ENCODE results near the gene GCAT. TPM values are rescaled to one million over a fixed set of nuclear protein-coding genes. Genes with fewer than 3 reads are reported as not detected.
A peak's percentile ranks its signal among the peaks of the same experiment; 100 is the strongest.

Gene GCAT
- polyA plus RNA-seq, 3 donors from 2014 or later, result 0.64 to 0.71 TPM; not detected in 1

GRCh38 chr22:37771702-37772427 is 35.9 kb upstream of the GCAT start:
- peaks cover 0 to 2% (median 0%) of the 10 kb centered on the region in 3 donors for H3K27me3 Mint-ChIP-seq (ENCODE audit: low read depth in 3 of 3)
- peaks cover 0 to 10% of the 10 kb centered on the region in 2 donors for H3K4me1 Mint-ChIP-seq
- H3K9me3 Mint-ChIP-seq, result no peaks in the 10 kb centered on the region
- H3K4me3 Mint-ChIP-seq, result no peak overlapping the region
- peak; percentile 23 to 40 (median 38) for DNase-seq
- peak overlapping the region in 3 of 6 donors; percentile 27 to 59 (median 57) for H3K27ac Mint-ChIP-seq
- H3K36me3 Mint-ChIP-seq, result peaks cover 0 to 4% (median 4%) of the 10 kb centered on the region in 3 donors

DNA sequence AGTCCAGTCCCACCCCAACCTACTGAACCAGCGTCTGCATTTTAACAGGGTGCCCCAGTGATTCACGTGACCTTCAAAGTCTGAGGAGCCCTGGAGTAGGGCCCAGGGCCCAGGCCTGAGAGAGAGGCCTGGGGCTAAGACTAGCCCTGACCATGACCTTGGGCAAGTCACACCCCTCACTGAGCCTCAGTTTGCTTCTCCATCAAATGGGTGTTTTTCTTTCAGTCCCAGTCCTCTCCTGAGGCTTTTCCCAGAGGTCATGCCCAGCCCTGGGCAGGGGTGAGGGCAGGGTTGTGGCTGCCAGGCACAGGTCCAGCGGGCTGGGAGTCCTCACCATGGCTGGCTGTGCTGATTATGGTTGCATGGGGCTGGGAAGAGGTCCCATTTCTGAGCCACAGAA is 33.0 kb upstream of the GCAT start:
- DNase-seq, result no peak
- Mint-ChIP-seq H3K27me3 (ENCODE audit: low read depth in 3 of 3) (peaks cover 0 to 5% (median 2%) of the 10 kb centered on the region in 3 donors), H3K27ac (no peak overlapping the region), H3K4me1 (peaks cover 0 to 10% of the 10 kb centered on the region in 2 donors), H3K36me3 (peaks cover 0 to 4% (median 4%) of the 10 kb centered on the region in 3 donors), H3K4me3 (no peak overlapping the region), H3K9me3 (no peaks in the 10 kb centered on the region)

GRCh38 chr22:37775785-37776638 is 31.7 kb upstream of the GCAT start:
- Mint-ChIP-seq H3K4me1 (peaks cover 0 to 10% of the 10 kb centered on the region in 2 donors), H3K9me3 (no peaks in the 10 kb centered on the region), H3K4me3 (no peak overlapping the region), H3K27me3 (ENCODE audit: low read depth in 3 of 3) (peaks cover 0 to 5% (median 2%) of the 10 kb centered on the region in 3 donors), H3K27ac (peak overlapping the region in 1 of 6 donors; percentile 21), H3K36me3 (peaks cover 0 to 4% (median 4%) of the 10 kb centered on the region in 3 donors)
- DNase-seq, result no peak

- Mint-ChIP-seq H3K36me3 (peaks cover 0 to 4% (median 4%) of the 10 kb centered on the region in 3 donors), H3K27me3 (ENCODE audit: low read depth in 3 of 3) (peaks cover 0 to 5% (median 2%) of the 10 kb centered on the region in 3 donors), H3K9me3 (no peaks in the 10 kb centered on the region), H3K4me1 (peaks cover 0 to 10% of the 10 kb centered on the region in 2 donors), H3K4me3 (no peak overlapping the region), H3K27ac (peak overlapping the region in 1 of 6 donors; percentile 21)
- DNase-seq, result no peak
These were observed 31.1 kb upstream of the GCAT start for GRCh38 chr22:37776639-37777005.

DNA sequence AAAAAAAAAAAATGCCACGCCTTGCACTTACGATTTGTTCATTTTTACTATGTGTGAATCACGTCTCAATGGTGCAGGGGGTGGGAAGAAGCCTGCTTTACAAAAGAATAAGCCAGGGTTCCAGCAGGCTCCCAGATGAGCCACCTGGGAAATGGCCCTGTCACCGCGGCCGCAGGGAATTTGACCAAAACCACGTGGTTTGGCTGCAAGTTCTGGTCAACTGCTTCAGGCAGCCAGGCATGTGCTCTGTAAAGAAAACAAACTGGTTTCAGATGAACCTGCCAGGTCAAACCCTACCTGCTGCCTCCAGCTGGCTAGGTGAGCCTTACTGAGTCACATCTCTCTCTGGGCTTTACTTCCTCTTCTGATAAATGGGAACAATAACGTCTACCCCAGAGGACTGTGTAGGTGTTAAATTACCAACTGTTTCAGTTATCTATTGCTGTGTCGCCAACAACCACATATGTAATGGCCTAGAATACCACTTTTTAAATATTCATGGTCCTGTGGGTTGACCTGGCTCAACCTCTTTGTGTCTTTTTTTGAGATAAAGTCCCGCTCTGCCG is 30.5 kb upstream of the GCAT start:
- H3K36me3 Mint-ChIP-seq, result peaks cover 0 to 4% (median 4%) of the 10 kb centered on the region in 3 donors
- no peak overlapping the region for H3K27ac Mint-ChIP-seq
- H3K4me3 Mint-ChIP-seq, result no peak overlapping the region
- peaks cover 0 to 6% of the 10 kb centered on the region in 2 donors for H3K4me1 Mint-ChIP-seq
- DNase-seq, result no peak
- H3K27me3 Mint-ChIP-seq (ENCODE audit: low read depth in 3 of 3), result peaks cover 0 to 5% (median 2%) of the 10 kb centered on the region in 3 donors
- no peaks in the 10 kb centered on the region for H3K9me3 Mint-ChIP-seq

- no peak overlapping the region for H3K27ac Mint-ChIP-seq
- peaks cover 0 to 4% (median 4%) of the 10 kb centered on the region in 3 donors for H3K36me3 Mint-ChIP-seq
- H3K4me3 Mint-ChIP-seq, result no peak overlapping the region
- peaks cover 0 to 5% (median 2%) of the 10 kb centered on the region in 3 donors for H3K27me3 Mint-ChIP-seq (ENCODE audit: low read depth in 3 of 3)
- H3K4me1 Mint-ChIP-seq, result peaks cover 0 to 1% of the 10 kb centered on the region in 2 donors
- no peaks in the 10 kb centered on the region for H3K9me3 Mint-ChIP-seq
- no peak for DNase-seq
These were observed 29.2 kb upstream of the GCAT start for GRCh38 chr22:37778370-37779009.

GRCh38 chr22:37781434-37782059 is 26.2 kb upstream of the GCAT start:
- no peaks in the 10 kb centered on the region for H3K9me3 Mint-ChIP-seq
- no peak for DNase-seq
- no peak overlapping the region for H3K4me3 Mint-ChIP-seq
- no peaks in the 10 kb centered on the region for H3K4me1 Mint-ChIP-seq
- peaks cover 0 to 7% (median 3%) of the 10 kb centered on the region in 3 donors for H3K27me3 Mint-ChIP-seq (ENCODE audit: low read depth in 3 of 3)
- no peak overlapping the region for H3K27ac Mint-ChIP-seq
- no peaks in the 10 kb centered on the region for H3K36me3 Mint-ChIP-seq

DNA sequence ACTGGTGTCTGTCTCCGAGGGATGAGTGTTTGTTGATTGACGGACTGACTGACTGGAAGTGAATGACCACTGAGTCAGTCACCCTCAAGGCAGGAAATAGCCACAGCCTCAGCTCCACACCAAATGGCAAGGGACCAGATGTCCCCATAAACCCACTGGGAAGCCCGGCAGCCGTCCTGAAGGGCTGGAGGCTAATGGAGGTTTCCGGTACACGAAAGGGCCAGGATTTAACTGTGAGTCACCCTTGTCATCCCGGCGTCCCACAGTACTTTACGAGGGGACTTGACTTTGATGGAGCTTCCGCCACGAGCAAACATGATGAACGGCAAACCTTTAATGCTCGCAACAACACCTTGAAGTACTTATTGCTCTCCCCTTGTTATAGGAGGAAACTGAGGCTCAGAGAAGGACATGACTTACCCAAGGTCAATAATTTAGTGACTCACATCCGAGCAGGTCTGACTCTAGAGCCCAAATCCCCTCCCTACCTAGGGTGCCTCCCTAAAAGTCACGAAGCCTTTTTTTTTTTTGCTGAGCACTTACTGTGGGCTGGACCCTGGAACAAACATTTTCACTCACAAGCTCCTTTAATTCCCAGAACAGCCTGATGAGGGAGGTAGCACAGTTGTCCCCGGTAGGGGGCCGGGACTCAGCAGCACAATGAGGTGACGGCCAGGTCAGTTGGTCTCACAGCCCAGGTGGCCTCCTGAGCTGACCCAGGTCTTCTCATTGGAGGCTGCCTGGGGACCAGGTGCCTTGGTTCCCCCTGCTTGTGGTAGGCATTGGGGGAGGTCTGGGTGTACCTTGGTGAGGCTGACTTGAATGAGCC is 25.2 kb upstream of the GCAT start:
- H3K4me1 Mint-ChIP-seq, result no peaks in the 10 kb centered on the region
- no peaks in the 10 kb centered on the region for H3K9me3 Mint-ChIP-seq
- DNase-seq, result no peak
- H3K27ac Mint-ChIP-seq, result no peak overlapping the region
- no peaks in the 10 kb centered on the region for H3K36me3 Mint-ChIP-seq
- H3K27me3 Mint-ChIP-seq (ENCODE audit: low read depth in 3 of 3), result peaks cover 0 to 7% (median 3%) of the 10 kb centered on the region in 3 donors
- no peak overlapping the region for H3K4me3 Mint-ChIP-seq

GRCh38 chr22:37784829-37785495 is 22.8 kb upstream of the GCAT start:
- Mint-ChIP-seq H3K27me3 (ENCODE audit: low read depth in 3 of 3) (peaks cover 0 to 5% (median 3%) of the 10 kb centered on the region in 3 donors), H3K27ac (no peak overlapping the region), H3K36me3 (no peaks in the 10 kb centered on the region), H3K9me3 (no peaks in the 10 kb centered on the region), H3K4me3 (no peak overlapping the region), H3K4me1 (no peaks in the 10 kb centered on the region)
- no peak for DNase-seq

DNA sequence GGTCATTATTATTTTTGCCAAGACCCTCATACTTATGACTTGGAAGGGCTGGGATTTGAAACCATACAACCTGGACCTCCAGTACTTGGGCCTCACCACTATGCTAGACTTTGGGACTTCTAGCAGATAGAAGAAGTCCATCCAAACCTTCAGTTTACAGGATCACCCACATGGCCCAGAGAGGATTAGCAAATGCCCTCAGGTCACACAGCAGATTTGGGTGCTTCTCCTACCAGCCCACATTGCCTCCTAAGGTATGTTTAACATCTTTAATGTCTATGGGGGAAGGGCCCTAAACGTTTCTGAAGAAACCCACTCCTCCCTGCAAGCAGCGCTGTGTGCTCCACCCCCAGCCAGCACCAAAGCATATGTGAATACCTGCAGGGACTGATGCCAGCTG is 17.5 kb upstream of the GCAT start:
- no peaks in the 10 kb centered on the region for H3K36me3 Mint-ChIP-seq
- H3K9me3 Mint-ChIP-seq, result no peaks in the 10 kb centered on the region
- no peak overlapping the region for H3K27ac Mint-ChIP-seq
- no peaks in the 10 kb centered on the region for H3K4me1 Mint-ChIP-seq
- DNase-seq, result no peak
- H3K4me3 Mint-ChIP-seq, result no peak overlapping the region
- H3K27me3 Mint-ChIP-seq (ENCODE audit: low read depth in 3 of 3), result peaks cover 0 to 3% (median 0%) of the 10 kb centered on the region in 3 donors

DNA sequence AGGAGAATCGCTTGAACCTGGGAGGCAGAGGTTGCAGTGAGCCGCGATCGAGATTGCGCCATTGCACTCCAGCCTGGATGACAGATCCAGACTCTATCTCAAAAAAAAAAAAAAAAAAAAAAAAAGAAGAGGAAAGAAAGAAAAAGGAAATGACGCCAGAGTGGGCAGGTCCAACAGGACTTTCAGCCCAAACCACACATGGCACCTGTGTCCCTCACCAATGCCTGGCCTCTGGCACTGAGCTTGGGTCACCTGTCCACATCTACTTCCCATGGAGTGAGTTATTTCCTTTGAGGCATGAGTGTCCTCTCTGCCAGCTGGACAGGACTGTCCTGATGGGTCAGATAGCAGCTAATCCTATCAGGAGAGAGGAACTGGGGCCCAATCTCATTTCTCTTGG is 15.2 kb upstream of the GCAT start:
- Mint-ChIP-seq H3K36me3 (no peaks in the 10 kb centered on the region), H3K27me3 (ENCODE audit: low read depth in 3 of 3) (peaks cover 0 to 3% (median 0%) of the 10 kb centered on the region in 3 donors), H3K27ac (no peak overlapping the region), H3K4me1 (no peaks in the 10 kb centered on the region), H3K4me3 (no peak overlapping the region), H3K9me3 (no peaks in the 10 kb centered on the region)
- no peak for DNase-seq

- Mint-ChIP-seq H3K27me3 (ENCODE audit: low read depth in 3 of 3) (peaks cover 0 to 4% (median 0%) of the 10 kb centered on the region in 3 donors), H3K27ac (no peak overlapping the region), H3K4me1 (peaks cover 0 to 2% of the 10 kb centered on the region in 2 donors), H3K4me3 (no peak overlapping the region), H3K36me3 (no peaks in the 10 kb centered on the region), H3K9me3 (no peaks in the 10 kb centered on the region)
- no peak for DNase-seq
These were observed 13.4 kb upstream of the GCAT start for GRCh38 chr22:37794376-37794775.
